ENCODE data around the gene PRSS53. TPM values are rescaled to one million over a fixed set of nuclear protein-coding genes. Genes with fewer than 3 reads are reported as not detected.

Gene PRSS53
- total and polyA plus RNA-seq, 10 of the 15 experiments (the other 5 are each of a cell fraction or from before 2014, with no cell fraction given) = 0.35 to 3.4 (median 0.88) TPM; not detected in 2

DNA sequence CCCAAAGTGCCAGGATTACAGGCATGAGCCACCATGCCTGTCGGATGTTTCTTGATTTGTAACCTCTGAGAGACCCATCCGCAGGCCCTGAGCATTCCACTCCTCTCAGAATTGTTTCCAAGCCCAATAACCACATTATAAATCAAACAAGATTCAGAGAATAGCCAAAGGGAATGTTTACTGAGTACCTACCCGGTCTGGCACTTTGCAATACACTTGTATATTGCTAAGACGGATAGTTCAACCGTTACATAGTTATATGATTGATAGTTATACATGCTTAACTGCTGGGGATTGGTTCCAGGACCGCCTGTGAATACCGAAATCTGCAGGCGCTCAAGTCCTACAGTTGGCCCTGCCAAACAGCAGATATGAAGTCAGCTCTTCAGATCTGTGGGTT is 25.7 kb upstream of the PRSS53 start:
- POLR2A ChIA-PET = no interaction called here
- H4K20me1 ChIP-seq (ENCODE audit: control insufficient read depth, insufficient read depth) = no peaks in the 10 kb centered on the region
- BruUV-seq (replicated peaks) = no TSS peak
- intact Hi-C loops (cut with micrococcal nuclease; ENCODE audit: unreplicated experiment) = loop anchor here (10.0 kb wide), 1 partner anchor 760 kb away; the partner anchor contains the start of gene ZNF267
- no peaks in the 10 kb centered on the region for H3K9me3 ChIP-seq (replicated peaks; ENCODE audit: control insufficient read depth, insufficient read depth, low read length)
- no peak overlapping the region for H3K4me3 ChIP-seq
- peaks cover 0 to 4% of the 10 kb centered on the region in 2 experiments; a peak in 3 of 4 replicates for H3K36me3 ChIP-seq (ENCODE audit: control insufficient read depth in 2 of 2, insufficient read depth in 2 of 2, low read length in 1 of 2)
- H3K27ac ChIP-seq (ENCODE audit: control insufficient read depth, insufficient read depth) = no peak overlapping the region
- FAIRE-seq (no peak), ATAC-seq (no peak), DNase-seq (ENCODE audit: low read depth, low spot score) (no peak)
- in situ Hi-C loops (cut with MboI) = loop anchor here (10.0 kb wide), 1 partner anchor 760 kb away; the partner anchor contains the start of gene ZNF267
- H2AFZ ChIP-seq (ENCODE audit: control insufficient read depth, low read depth, low read length) = no peak overlapping the region
- no peak overlapping the region for H3K4me2 ChIP-seq (ENCODE audit: control insufficient read depth, insufficient read depth)
- CTCF ChIA-PET = interaction anchor here (0.6 to 1.6 kb wide), 2 partner anchors 26 to 28 kb away, joined by 3 to 7 read pairs; no protein-coding TSS in a partner anchor
- H3K27me3 ChIP-seq (replicated peaks in 1 of 2; ENCODE audit: control insufficient read depth in 2 of 2, insufficient read depth in 2 of 2, low read length in 1 of 2) = no peaks in the 10 kb centered on the region
- 98% methylated on average over 8 of the region's 8 CpGs for WGBS (ENCODE audit: insufficient coverage, insufficient replicate concordance, low lambda C conversion rate, missing lambda C conversion rate)
- H3K79me2 ChIP-seq (ENCODE audit: control insufficient read depth, insufficient read depth, low read length) = peaks cover 12% of the 10 kb centered on the region
- TF ChIP-seq POLR2AphosphoS5 (IDR thresholded peaks at IDR 0.05; ENCODE audit: low read length) (no peak), ZNF24 (IDR thresholded peaks at IDR 0.05) (no peak), KLF5 (IDR thresholded peaks at IDR 0.05; ENCODE audit: partially characterized antibody) (no peak), BACH1 (IDR thresholded peaks at IDR 0.05; ENCODE audit: borderline replicate concordance) (no peak), BRCA1 (IDR thresholded peaks at IDR 0.05; ENCODE audit: low read depth, low read length) (no peak), SIN3A (IDR thresholded peaks at IDR 0.05; ENCODE audit: low read depth, low read length) (no peak), MYC (IDR thresholded peaks at IDR 0.05; ENCODE audit: insufficient read depth, insufficient read length, insufficient replicate concordance, low read length, severe bottlenecking) (no peak), SMARCA5 (IDR thresholded peaks at IDR 0.05) (no peak), CHD4 (IDR thresholded peaks at IDR 0.05) (no peak), CBX3 (IDR thresholded peaks at IDR 0.05; ENCODE audit: borderline replicate concordance, low read depth) (no peak), NRF1 (conservative IDR thresholded peaks at IDR 0.05; ENCODE audit: low read depth, low read length) (no peak), POU2F2 (IDR thresholded peaks at IDR 0.05; ENCODE audit: borderline replicate concordance, low read depth, low read length) (no peak)
- TF ChIP-seq, protein P1, sequence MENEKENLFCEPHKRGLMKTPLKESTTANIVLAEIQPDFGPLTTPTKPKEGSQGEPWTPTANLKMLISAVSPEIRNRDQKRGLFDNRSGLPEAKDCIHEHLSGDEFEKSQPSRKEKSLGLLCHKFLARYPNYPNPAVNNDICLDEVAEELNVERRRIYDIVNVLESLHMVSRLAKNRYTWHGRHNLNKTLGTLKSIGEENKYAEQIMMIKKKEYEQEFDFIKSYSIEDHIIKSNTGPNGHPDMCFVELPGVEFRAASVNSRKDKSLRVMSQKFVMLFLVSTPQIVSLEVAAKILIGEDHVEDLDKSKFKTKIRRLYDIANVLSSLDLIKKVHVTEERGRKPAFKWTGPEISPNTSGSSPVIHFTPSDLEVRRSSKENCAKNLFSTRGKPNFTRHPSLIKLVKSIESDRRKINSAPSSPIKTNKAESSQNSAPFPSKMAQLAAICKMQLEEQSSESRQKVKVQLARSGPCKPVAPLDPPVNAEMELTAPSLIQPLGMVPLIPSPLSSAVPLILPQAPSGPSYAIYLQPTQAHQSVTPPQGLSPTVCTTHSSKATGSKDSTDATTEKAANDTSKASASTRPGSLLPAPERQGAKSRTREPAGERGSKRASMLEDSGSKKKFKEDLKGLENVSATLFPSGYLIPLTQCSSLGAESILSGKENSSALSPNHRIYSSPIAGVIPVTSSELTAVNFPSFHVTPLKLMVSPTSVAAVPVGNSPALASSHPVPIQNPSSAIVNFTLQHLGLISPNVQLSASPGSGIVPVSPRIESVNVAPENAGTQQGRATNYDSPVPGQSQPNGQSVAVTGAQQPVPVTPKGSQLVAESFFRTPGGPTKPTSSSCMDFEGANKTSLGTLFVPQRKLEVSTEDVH (IDR thresholded peaks at IDR 0.05; ENCODE audit: low read depth, partially characterized antibody) = no peak
- TF ChIP-seq, protein P2, sequence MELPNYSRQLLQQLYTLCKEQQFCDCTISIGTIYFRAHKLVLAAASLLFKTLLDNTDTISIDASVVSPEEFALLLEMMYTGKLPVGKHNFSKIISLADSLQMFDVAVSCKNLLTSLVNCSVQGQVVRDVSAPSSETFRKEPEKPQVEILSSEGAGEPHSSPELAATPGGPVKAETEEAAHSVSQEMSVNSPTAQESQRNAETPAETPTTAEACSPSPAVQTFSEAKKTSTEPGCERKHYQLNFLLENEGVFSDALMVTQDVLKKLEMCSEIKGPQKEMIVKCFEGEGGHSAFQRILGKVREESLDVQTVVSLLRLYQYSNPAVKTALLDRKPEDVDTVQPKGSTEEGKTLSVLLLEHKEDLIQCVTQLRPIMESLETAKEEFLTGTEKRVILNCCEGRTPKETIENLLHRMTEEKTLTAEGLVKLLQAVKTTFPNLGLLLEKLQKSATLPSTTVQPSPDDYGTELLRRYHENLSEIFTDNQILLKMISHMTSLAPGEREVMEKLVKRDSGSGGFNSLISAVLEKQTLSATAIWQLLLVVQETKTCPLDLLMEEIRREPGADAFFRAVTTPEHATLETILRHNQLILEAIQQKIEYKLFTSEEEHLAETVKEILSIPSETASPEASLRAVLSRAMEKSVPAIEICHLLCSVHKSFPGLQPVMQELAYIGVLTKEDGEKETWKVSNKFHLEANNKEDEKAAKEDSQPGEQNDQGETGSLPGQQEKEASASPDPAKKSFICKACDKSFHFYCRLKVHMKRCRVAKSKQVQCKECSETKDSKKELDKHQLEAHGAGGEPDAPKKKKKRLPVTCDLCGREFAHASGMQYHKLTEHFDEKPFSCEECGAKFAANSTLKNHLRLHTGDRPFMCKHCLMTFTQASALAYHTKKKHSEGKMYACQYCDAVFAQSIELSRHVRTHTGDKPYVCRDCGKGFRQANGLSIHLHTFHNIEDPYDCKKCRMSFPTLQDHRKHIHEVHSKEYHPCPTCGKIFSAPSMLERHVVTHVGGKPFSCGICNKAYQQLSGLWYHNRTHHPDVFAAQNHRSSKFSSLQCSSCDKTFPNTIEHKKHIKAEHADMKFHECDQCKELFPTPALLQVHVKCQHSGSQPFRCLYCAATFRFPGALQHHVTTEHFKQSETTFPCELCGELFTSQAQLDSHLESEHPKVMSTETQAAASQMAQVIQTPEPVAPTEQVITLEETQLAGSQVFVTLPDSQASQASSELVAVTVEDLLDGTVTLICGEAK (IDR thresholded peaks at IDR 0.05; ENCODE audit: borderline replicate concordance) = no peak
- H3K9ac ChIP-seq (ENCODE audit: control insufficient read depth, insufficient read depth, low read length) = no peak overlapping the region
- RAD21 ChIA-PET (ENCODE audit: unreplicated experiment) = no interaction called here
- H3K4me1 ChIP-seq (ENCODE audit: control insufficient read depth, insufficient read depth, low read length) = peaks cover 8% of the 10 kb centered on the region
- SMC1A ChIA-PET (ENCODE audit: uncharacterized antibody, unreplicated experiment) = interaction anchor here (1.1 kb wide), 1 partner anchor 27 kb away, joined by 5 read pairs; no protein-coding TSS in a partner anchor

Data from GM12878 (cell line).